HG03097 (cell line): ENCODE results near the gene ARHGEF18.
"Not testable (repeated sequence)": the region's sequence is repeated elsewhere in the genome, so short reads cannot be mapped to it uniquely, and the experiment has no call there.

Experiments
- ATAC-seq: cut with Tn5 transposase; IDR thresholded peaks from one replicate; pipeline ENCODE4 v1.9.1; 2021; ENCODE audit not compliant: unreplicated experiment, low FRiP score

Gene ARHGEF18

DNA sequence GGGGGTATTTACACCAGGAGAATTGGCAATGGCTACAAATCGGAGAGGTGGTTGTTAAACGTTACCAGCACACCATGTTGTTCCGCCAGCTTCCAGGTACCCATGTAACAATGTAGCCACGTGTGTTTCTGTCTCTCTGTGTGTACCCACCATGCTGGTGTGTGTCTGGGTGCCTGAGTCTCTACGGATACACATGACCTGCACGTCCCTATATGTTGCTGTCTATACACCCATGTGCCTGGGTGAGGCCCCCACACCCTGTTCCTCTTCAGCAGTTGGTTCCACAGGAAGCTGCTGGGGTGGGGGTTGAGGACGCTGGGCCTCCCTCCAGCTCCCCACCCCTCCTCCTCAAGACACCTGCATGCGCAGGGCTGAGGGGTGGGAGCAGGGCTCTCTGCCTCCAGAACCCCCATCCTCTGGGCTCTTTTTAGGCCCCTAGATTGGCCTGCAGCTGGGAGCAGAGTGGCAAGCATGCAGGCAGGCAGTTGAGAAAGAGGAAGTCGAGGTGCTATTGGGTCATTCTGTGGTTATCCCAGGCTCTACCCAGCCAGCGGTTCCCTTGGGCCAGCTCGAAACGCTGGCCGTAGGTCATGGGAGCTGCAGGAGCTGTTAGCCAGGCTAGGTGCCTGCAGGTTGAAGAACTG, at the start of gene ARHGEF18:
Gene ARHGEF18 (plus strand): TSS at position 351 of the 644 bp plus-strand sequence. CDS start 13,954 bp downstream, outside the sequence.
- no peak for ATAC-seq

GRCh38 chr19:7301525-7301924, 47.2 kb upstream of the ARHGEF18 start:
- ATAC-seq = no peak

DNA sequence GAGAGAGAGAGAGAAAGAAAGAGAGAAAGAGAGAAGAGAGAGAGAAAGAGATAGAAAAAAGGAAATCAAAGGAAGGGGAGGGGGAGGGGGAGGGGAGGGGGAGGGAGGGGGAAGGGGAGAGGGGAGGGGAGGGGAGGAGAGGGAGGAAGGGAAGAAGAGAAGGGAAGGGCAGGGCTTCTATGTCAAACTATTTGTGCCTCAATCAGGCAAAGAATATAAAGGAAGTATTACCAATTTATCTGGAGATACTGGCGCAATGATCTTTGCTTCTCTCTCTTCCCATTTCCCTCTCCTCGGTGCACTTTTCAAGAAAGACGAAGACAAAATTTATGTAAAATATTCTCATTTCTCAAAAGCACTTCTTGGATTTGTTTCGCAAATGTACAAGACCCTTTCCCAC, 45.3 kb upstream of the ARHGEF18 start:
- ATAC-seq = no peak

DNA sequence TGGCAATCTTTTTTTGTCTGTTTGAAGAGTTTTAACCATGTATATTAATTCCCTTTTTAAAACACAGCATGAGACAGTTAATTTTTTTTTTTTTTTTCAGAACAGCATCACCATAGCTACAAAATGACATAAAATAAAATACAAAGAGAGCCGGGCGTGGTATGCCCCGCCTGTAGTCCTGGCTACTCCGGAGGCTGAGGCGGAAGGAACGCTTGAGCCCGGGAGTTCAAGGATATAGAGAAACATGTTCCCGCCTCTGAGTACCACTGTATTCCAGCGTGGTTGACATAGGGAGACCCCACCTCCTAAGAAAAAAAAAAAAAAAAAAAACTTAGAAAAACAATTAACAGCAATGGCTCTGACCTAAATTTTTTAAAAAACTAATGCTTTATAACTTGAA, 44.5 kb upstream of the ARHGEF18 start:
- no peak for ATAC-seq

- no peak for ATAC-seq
Measured at GRCh38 chr19:7307590-7308218, 41.0 kb upstream of the ARHGEF18 start.

- not testable (repeated sequence) for ATAC-seq
Measured at GRCh38 chr19:7308327-7308726, 40.4 kb upstream of the ARHGEF18 start.

DNA sequence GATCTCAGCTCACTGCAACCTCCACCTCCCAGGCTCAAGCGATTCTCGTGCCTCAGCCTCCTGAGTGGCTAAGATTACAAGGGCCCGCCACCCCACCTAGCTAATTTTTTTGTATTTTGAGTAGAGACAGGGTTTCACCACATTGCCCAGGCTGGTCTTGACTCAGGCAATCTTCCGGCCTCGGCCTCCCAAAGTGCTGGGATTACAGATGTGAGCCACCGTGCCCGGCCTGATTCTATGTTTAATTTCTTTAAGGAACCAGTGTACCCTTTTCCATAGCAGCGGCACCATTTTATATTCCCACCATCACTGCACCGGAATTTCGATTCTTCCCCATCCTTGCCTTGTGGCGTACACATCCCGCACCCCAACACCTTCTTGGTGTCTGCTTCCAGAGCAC, 36.8 kb upstream of the ARHGEF18 start:
- no peak for ATAC-seq

- ATAC-seq = no peak
Measured at GRCh38 chr19:7312816-7313215, 35.9 kb upstream of the ARHGEF18 start.

- ATAC-seq = no peak
Measured at GRCh38 chr19:7318176-7318575, 30.6 kb upstream of the ARHGEF18 start.

- no peak for ATAC-seq
Measured at GRCh38 chr19:7326105-7326877, 22.4 kb upstream of the ARHGEF18 start.

DNA sequence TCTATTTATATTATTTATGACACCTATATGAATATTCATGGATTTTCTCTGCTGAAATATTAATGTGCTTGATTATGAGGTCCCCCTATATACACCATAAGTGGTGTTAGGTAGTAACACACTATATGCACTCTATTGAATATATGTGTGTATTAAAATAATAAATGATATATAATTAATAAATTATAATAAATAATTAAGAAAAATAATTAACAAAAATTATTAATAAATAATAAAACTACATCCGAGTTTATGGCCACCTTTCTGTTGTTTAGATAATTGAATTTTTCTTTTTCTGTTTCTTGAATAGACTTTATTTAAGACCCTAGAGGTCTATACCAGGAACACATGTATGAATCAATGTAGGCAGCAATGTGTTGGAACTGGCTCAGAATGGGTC, 20.9 kb upstream of the ARHGEF18 start:
- ATAC-seq = no peak

- ATAC-seq = no peak
Measured at GRCh38 chr19:7328647-7329046, 20.1 kb upstream of the ARHGEF18 start.

- ATAC-seq = no peak
Measured at GRCh38 chr19:7331446-7331845, 17.3 kb upstream of the ARHGEF18 start.

DNA sequence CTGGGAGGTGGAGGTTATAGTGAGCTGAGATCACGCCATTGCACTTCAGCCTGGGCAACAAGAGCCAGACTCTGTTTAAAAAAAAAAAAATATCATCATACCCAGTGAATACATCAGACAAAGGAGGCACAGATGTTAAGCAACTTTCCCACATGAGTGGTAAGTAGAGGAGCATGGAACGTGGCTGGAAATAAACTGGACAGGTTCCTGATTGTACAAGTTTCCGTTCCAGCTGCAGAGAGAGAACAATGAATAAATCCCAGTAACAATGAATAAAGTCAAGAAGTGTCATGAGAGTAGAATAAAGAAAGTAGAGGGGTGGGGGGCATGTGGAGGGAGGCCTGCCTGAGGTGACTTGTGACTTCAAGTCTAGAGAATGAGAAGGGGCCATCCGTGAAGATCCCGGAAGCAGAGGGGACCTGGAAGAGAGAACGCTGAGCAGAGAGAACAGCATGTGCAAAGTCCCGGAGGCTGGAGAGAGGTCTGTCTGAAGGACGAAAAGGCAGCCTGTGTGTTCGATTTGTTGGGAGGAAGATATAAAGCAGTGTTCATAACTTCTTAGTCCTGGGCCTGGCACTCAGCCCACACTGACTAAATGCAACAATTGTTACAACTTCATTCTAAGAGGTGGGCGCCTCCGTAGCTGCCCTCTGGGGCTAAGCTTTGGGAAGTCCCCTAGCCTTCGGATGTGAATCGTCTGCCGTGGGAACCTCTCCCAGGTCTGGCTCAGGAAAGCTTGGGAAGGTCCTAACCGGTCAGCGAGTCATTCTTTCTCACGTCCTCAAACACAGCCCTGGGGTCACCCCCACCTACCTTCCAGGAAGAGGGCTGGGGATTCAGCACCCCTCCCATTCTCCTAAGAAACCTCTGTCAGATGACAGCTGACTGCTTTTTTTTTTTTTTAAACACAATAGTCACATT, 15.3 kb upstream of the ARHGEF18 start:
- ATAC-seq = no peak

- ATAC-seq = no peak
Measured at GRCh38 chr19:7336321-7336973, 12.3 kb upstream of the ARHGEF18 start.

- peak; percentile 75 for ATAC-seq
Measured at GRCh38 chr19:7337380-7338194, 11.2 kb upstream of the ARHGEF18 start.

GRCh38 chr19:7340959-7341837, 7.5 kb upstream of the ARHGEF18 start:
- no peak for ATAC-seq

DNA sequence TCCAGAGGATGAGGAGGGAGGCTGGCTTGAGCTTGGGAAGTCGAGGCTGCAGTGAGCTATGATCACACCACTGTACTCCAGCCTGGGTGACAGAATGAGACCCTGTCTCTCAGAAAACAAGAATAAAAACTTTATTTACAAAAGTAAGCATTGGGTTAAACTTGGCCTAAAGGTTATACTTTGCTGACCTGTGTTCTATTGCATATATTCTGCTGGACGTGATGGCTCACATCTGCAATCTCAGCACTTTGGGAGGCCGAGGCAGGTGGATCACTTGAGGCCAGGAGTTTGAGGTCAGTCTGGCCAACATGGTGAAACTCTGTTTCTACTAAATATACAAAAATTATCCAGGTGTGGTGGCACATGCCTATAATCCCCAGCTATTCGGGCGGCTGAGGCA, 6.6 kb upstream of the ARHGEF18 start:
- ATAC-seq = no peak
